GM12864 (cell line): Measurements from ENCODE around the gene PON3.

ENCODE experiments used
- DNase-seq: peaks from one replicate; pipeline ENCODE4 v3.0.0-alpha.2; 2011; ENCODE audit warnings: low read depth
- H3K4me3 ChIP-seq: 2 replicates; pipeline ENCODE4 v1.5.1; 2011; ENCODE audit warnings: mild to moderate bottlenecking, low read depth, low read length, control low read depth
- CTCF ChIP-seq: IDR thresholded peaks from 2 replicates; pipeline ENCODE4 v1.5.1; 2011; ENCODE audit warnings: low read depth, mild to moderate bottlenecking, moderate library complexity, low read length, control low read depth, inconsistent platforms; ENCODE audit errors: missing control alignments

The PON3 gene

GRCh38 chr7:95357623-95358022 lies 38.6 kb downstream of the PON3 start:
- TF ChIP-seq CTCF = no peak
- no peak for DNase-seq
- H3K4me3 ChIP-seq = no peak overlapping the region

GRCh38 chr7:95342642-95343307 lies 53.4 kb downstream of the PON3 start:
- no peak for DNase-seq
- TF ChIP-seq CTCF = no peak
- H3K4me3 ChIP-seq = no peak overlapping the region

- TF ChIP-seq CTCF = no peak
Observed at GRCh38 chr7:95342029-95342428, 54.1 kb downstream of the PON3 start.

GRCh38 chr7:95340491-95340890 lies 55.7 kb downstream of the PON3 start:
- H3K4me3 ChIP-seq = no peak overlapping the region
- DNase-seq = no peak
- TF ChIP-seq CTCF = no peak

More at GRCh38 chr7:95342029-95342428, 54.1 kb downstream of the PON3 start:
- DNase-seq = no peak
- no peak overlapping the region for H3K4me3 ChIP-seq

- no peak for TF ChIP-seq CTCF
- DNase-seq = no peak
- no peak overlapping the region for H3K4me3 ChIP-seq
Observed at GRCh38 chr7:95338832-95339231, 57.3 kb downstream of the PON3 start.

GRCh38 chr7:95335093-95335492 lies 61.1 kb downstream of the PON3 start:
- TF ChIP-seq CTCF = no peak
- H3K4me3 ChIP-seq = no peak overlapping the region
- no peak for DNase-seq

- no peak overlapping the region for H3K4me3 ChIP-seq
- TF ChIP-seq CTCF = no peak
- no peak for DNase-seq
Observed at GRCh38 chr7:95334447-95334846, 61.7 kb downstream of the PON3 start.
